ENCODE measurements around the gene BOLA2B. TPM values are rescaled to one million over a fixed set of nuclear protein-coding genes. Genes with fewer than 3 reads are reported as not detected.

Gene BOLA2B
- total RNA-seq, 4 donors from 2014 or later: 72.7 to 434 (median 197) TPM

- TF ChIP-seq, protein P1, sequence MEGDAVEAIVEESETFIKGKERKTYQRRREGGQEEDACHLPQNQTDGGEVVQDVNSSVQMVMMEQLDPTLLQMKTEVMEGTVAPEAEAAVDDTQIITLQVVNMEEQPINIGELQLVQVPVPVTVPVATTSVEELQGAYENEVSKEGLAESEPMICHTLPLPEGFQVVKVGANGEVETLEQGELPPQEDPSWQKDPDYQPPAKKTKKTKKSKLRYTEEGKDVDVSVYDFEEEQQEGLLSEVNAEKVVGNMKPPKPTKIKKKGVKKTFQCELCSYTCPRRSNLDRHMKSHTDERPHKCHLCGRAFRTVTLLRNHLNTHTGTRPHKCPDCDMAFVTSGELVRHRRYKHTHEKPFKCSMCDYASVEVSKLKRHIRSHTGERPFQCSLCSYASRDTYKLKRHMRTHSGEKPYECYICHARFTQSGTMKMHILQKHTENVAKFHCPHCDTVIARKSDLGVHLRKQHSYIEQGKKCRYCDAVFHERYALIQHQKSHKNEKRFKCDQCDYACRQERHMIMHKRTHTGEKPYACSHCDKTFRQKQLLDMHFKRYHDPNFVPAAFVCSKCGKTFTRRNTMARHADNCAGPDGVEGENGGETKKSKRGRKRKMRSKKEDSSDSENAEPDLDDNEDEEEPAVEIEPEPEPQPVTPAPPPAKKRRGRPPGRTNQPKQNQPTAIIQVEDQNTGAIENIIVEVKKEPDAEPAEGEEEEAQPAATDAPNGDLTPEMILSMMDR (IDR thresholded peaks at IDR 0.05): no peak
- TF ChIP-seq EP300 (IDR thresholded peaks at IDR 0.05) (no peak), POLR2AphosphoS5 (IDR thresholded peaks at IDR 0.05) (no peak), POLR2A (IDR thresholded peaks at IDR 0.05) (no peak)
- DNase-seq (ENCODE audit: low spot score in 2 of 2): no peak
- WGBS: 76% methylated on average over 8 of the region's 13 CpGs
- no peaks in the 10 kb centered on the region for H3K27me3 ChIP-seq
- H3K27ac ChIP-seq: no peak overlapping the region
- no peaks in the 10 kb centered on the region for H3K9me3 ChIP-seq
- no peaks in the 10 kb centered on the region for H3K36me3 ChIP-seq
- H3K4me1 ChIP-seq: peaks cover 26% of the 10 kb centered on the region
- peak overlapping the region; percentile 63 for H3K4me3 ChIP-seq
Measured at GRCh38 chr16:30184891-30185682, 8.4 kb downstream of the BOLA2B start.

- DNase-seq (ENCODE audit: low spot score in 2 of 2): peak; percentile 70 to 83
Measured at GRCh38 chr16:30184096-30184890, 9.2 kb downstream of the BOLA2B start.

GRCh38 chr16:30183233-30184095 lies 10.0 kb downstream of the BOLA2B start, which contains the start of gene CORO1A:
Gene CORO1A (plus strand): TSS chr16:30183602. CDS start chr16:30185210, 1,608 bp downstream.
- H3K4me1 ChIP-seq: peaks cover 26% of the 10 kb centered on the region
- TF ChIP-seq POLR2AphosphoS5 (IDR thresholded peaks at IDR 0.05) (no peak), EP300 (IDR thresholded peaks at IDR 0.05) (no peak), POLR2A (IDR thresholded peaks at IDR 0.05) (peak in 1 of 2 donors; percentile 15)
- TF ChIP-seq, protein P1 (IDR thresholded peaks at IDR 0.05): no peak
- peak within 1 kb of the TSS; percentile 63 for H3K4me3 ChIP-seq
- peak within 1 kb of the TSS; percentile 57 for H3K27ac ChIP-seq
- no peaks in the 10 kb centered on the region for H3K36me3 ChIP-seq
- H3K9me3 ChIP-seq: no peaks in the 10 kb centered on the region
- 2% methylated on average over 65 of the region's 81 CpGs for WGBS
- no peaks in the 10 kb centered on the region for H3K27me3 ChIP-seq
- peak; percentile 87 to 93 for DNase-seq (ENCODE audit: low spot score in 2 of 2)

More at GRCh38 chr16:30184096-30184890, 9.2 kb downstream of the BOLA2B start:
- TF ChIP-seq EP300 (IDR thresholded peaks at IDR 0.05) (no peak), POLR2A (IDR thresholded peaks at IDR 0.05) (no peak), POLR2AphosphoS5 (IDR thresholded peaks at IDR 0.05) (no peak)
- TF ChIP-seq, protein P1 (IDR thresholded peaks at IDR 0.05): no peak
- Histone ChIP-seq H3K4me3 (peak overlapping the region; percentile 63), H3K27me3 (no peaks in the 10 kb centered on the region), H3K27ac (no peak overlapping the region), H3K4me1 (peaks cover 26% of the 10 kb centered on the region), H3K9me3 (no peaks in the 10 kb centered on the region), H3K36me3 (no peaks in the 10 kb centered on the region)
- WGBS: 31% methylated on average over 7 of the region's 24 CpGs

DNA sequence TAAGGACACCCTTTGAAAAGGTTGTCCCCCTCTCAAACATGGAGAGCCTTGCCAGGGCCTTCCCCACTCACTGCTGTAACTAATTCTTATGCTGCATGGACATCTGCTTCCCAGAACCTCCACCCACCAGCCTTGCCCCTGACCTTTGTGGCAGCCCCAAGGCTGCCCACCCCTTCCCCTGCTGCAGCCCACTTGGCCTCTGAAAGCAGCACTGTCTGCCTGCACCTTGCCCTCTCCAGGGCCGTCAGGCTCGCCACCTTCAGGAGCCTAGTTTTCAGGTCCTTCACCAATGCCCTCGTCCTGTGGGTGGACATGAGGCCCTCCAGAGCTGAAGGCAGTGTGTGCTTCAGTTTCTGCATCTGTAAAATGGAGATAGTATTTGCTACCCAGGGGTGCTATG lies 12.7 kb downstream of the BOLA2B start:
- Histone ChIP-seq H3K4me3 (no peak overlapping the region), H3K9me3 (no peaks in the 10 kb centered on the region), H3K4me1 (peaks cover 19% of the 10 kb centered on the region), H3K27ac (no peak overlapping the region), H3K27me3 (no peaks in the 10 kb centered on the region), H3K36me3 (no peaks in the 10 kb centered on the region)
- WGBS: 90% methylated on average over 3 of the region's 3 CpGs
- DNase-seq (ENCODE audit: low spot score in 2 of 2): no peak
- TF ChIP-seq, protein P1 (IDR thresholded peaks at IDR 0.05): no peak
- TF ChIP-seq EP300 (IDR thresholded peaks at IDR 0.05) (no peak), POLR2A (IDR thresholded peaks at IDR 0.05) (no peak), POLR2AphosphoS5 (IDR thresholded peaks at IDR 0.05) (no peak)

Measured in suprapubic skin (tissue), 4 donors.